ELR (cell line): ENCODE measurements around the gene OBSL1.
A peak's percentile ranks its signal among the peaks of the same experiment; 100 is the strongest.

Experiments used
- DNase-seq: peaks from one replicate; pipeline ENCODE4 v3.0.0-alpha.2; 2015; ENCODE audit warnings: low read depth

Gene OBSL1

GRCh38 chr2:219571311-219572236, at the start of gene OBSL1:
OBSL1 (minus strand) TSS chr2:219571539; CDS start chr2:219571232, 307 bp downstream.
- DNase-seq, result peak; percentile 69

GRCh38 chr2:219620546-219620945, 49.2 kb upstream of the OBSL1 start:
- no peak for DNase-seq

- no peak for DNase-seq
Measured at GRCh38 chr2:219619235-219619634, 47.9 kb upstream of the OBSL1 start.

- DNase-seq, result no peak
Measured at GRCh38 chr2:219618733-219619122, 47.4 kb upstream of the OBSL1 start.

GRCh38 chr2:219616550-219616949, 45.2 kb upstream of the OBSL1 start:
- DNase-seq, result no peak

GRCh38 chr2:219615894-219616293, 44.6 kb upstream of the OBSL1 start:
- no peak for DNase-seq

- no peak for DNase-seq
Measured at GRCh38 chr2:219615036-219615435, 43.7 kb upstream of the OBSL1 start.

- DNase-seq, result no peak
Measured at GRCh38 chr2:219614076-219614860, 42.9 kb upstream of the OBSL1 start.

GRCh38 chr2:219613461-219614070, 42.2 kb upstream of the OBSL1 start:
- no peak for DNase-seq

GRCh38 chr2:219612577-219613286, 41.4 kb upstream of the OBSL1 start:
- DNase-seq, result no peak

- no peak for DNase-seq
Measured at GRCh38 chr2:219611866-219612576, 40.7 kb upstream of the OBSL1 start.

- DNase-seq, result no peak
Measured at GRCh38 chr2:219611306-219611705, 40.0 kb upstream of the OBSL1 start.

GRCh38 chr2:219609149-219609750, 37.9 kb upstream of the OBSL1 start:
- DNase-seq, result no peak

GRCh38 chr2:219608399-219608964, 37.1 kb upstream of the OBSL1 start:
- no peak for DNase-seq

- DNase-seq, result no peak
Measured at GRCh38 chr2:219607931-219608330, 36.6 kb upstream of the OBSL1 start.

GRCh38 chr2:219605607-219605954, 34.2 kb upstream of the OBSL1 start:
- DNase-seq, result no peak

- no peak for DNase-seq
Measured at GRCh38 chr2:219603771-219604170, 32.4 kb upstream of the OBSL1 start.

- DNase-seq, result no peak
Measured at GRCh38 chr2:219598308-219599078, 27.2 kb upstream of the OBSL1 start.

GRCh38 chr2:219597552-219598307, 26.4 kb upstream of the OBSL1 start, which contains the start of gene STK11IP:
STK11IP (plus strand) TSS chr2:219597857; CDS start chr2:219598120, 263 bp downstream.
- peak; percentile 99 for DNase-seq
